Heart left ventricle (tissue), 16 donors: ENCODE data around the gene ARMC6. TPM values are rescaled to one million over a fixed set of nuclear protein-coding genes. Genes with fewer than 3 reads are reported as not detected.
A peak's percentile ranks its signal among the peaks of the same experiment; 100 is the strongest.

Source experiments
- ATAC-seq, 4 donors: fragments of 200-7000 bp; cut with Tn5 transposase; one replicate each; pipeline ENCODE4 v1.9.1; 2020 to 2022; ENCODE audit warnings: moderate library complexity in 4 of 4, mild to moderate bottlenecking in 3 of 4, moderate number of reproducible peaks in 1 of 4
- DNase-seq, 5 donors: peaks; one replicate each; pipeline ENCODE4 v3.0.0-alpha.2; 2020
- H3K27ac ChIP-seq, 12 donors: fragments of 200-600 bp; sonication (generic) in 4 of 12; one replicate each; pipeline versions ENCODE4 v1.5.0 to v1.8.0; 2016 to 2022; ENCODE audit warnings: mild to moderate bottlenecking in 2 of 12
- H3K27me3 ChIP-seq, 9 donors: fragments of 200-600 bp; sonication (generic) in 2 of 9; one replicate each; pipeline versions ENCODE4 v1.5.1 to v1.8.0; 2016 to 2022; ENCODE audit warnings: mild to moderate bottlenecking in 3 of 9
- H3K36me3 ChIP-seq, 9 donors: fragments of 200-600 bp; sonication (generic) in 2 of 9; one replicate each; pipeline versions ENCODE4 v1.5.0 to v1.8.0; 2018 to 2022; ENCODE audit warnings: mild to moderate bottlenecking in 2 of 9
- H3K4me1 ChIP-seq, 12 donors: fragments of 200-600 bp; sonication (generic) in 4 of 12; one replicate each; pipeline versions ENCODE4 v1.5.0 to v1.8.0; 2016 to 2022; ENCODE audit warnings: mild to moderate bottlenecking in 3 of 12
- H3K4me3 ChIP-seq, 12 donors: fragments of 200-600 bp; sonication (generic) in 4 of 12; one replicate each; pipeline versions ENCODE4 v1.5.0 to v1.8.0; 2017 to 2022; ENCODE audit warnings: mild to moderate bottlenecking in 9 of 12, moderate library complexity in 4 of 12
- H3K9me3 ChIP-seq, 12 donors: fragments of 200-600 bp; sonication (generic) in 4 of 12; one replicate each; pipeline versions ENCODE4 v1.5.0 to v1.8.0; 2016 to 2022; ENCODE audit warnings: mild to moderate bottlenecking in 1 of 12
- POLR2A ChIP-seq, 2 donors: fragments of 450-650 bp; IDR thresholded peaks; one replicate each; pipeline ENCODE4 v1.6.1; 2017; ENCODE audit warnings: antibody characterized with exemption in 2 of 2, mild to moderate bottlenecking in 2 of 2, moderate library complexity in 2 of 2
- WGBS, 4 donors: extraction: QIAGEN DNeasy Blood & Tissue Kit in 2 of 4; methylation state at CpG; one replicate each; pipeline versions ENCODE4 v1.1.5 to v1.1.7; 2013 to 2018; 5-methylcytosine and 5-hydroxymethylcytosine counted together
- intact Hi-C, 10 donors: fragments of 100-400 bp; cut with DNase I; formaldehyde crosslinking; loops; one replicate each; pipeline versions ENCODE4 v1.11.1 to v1.14.2; 2022
- polyA plus RNA-seq, 2 donors: library from polyadenylated mRNA; stranded (reverse); fragments of 200-250 nt; gene quantifications; one replicate each; pipeline ENCODE4 v1.2.3, GENCODE V29; 2013
- total RNA-seq, 9 donors: library from RNA; depleted of rRNA in 2 of 9; stranded (reverse); fragments of >200 nt in 2 of 9; fragmentation: NEBNext Ultra II Directional in 3 of 9; extraction: Animal tissue kit (Norgen Biotek cat#: 25700) in 3 of 9; gene quantifications; one replicate each; pipeline versions ENCODE4 v1.1.0 to v1.2.4, GENCODE V29; 2016 to 2023
- TF ChIP-seq, protein P1 (sequence below), 12 donors: fragments of 200-600 bp; sonication (generic) in 4 of 12; IDR thresholded peaks; one replicate each; pipeline versions ENCODE4 v1.5.0 to v1.8.0; 2018 to 2022; ENCODE audit warnings: antibody characterized with exemption in 12 of 12, mild to moderate bottlenecking in 5 of 12
- donor health status: ischemic (EF 13 %, LVEDD 7.1; RV severe dilation, severe dysfunction).
- donor health status: healthy with polysubstance abuse.
- donor health status: DM: no; HTN: yes; CAD: no.
- donor health status: DM: no; HTN: no; CAD: no.
- donor health status: ischemic (EF 25% LVEDD 6.9; RV normal size, moderate dysfunction).
- donor health status: ischemic (EF 25% LVEDD 5.7; RV mildly dilated, moderate dysfunction).
- donor health status: healthy.
- donor health status: DM: yes; HTN: yes; CAD: no.
- donor health status: ischemic (EF 35%, LVEDD 5.7; RV mildly dilated, moderate dysfunction).
- donor health status: nonischemic (EF 11% LVEDD 7.7; RV severe dilation, severe dysfunction).
- donor health status: DM: yes; HTN: yes; CAD: no.
- donor health status: PGD.
- donor health status: ischemic (EF 29% LVEDD 5.4; RV normal size, mild dysfunction).
- donor health status: nonischemic (EF 23%, LVEDD 6.1; RV moderate dilation, normal function).

ARMC6 gene
- total and polyA plus RNA-seq, 11 donors = 9.9 to 24.7 (median 18.0) TPM

DNA sequence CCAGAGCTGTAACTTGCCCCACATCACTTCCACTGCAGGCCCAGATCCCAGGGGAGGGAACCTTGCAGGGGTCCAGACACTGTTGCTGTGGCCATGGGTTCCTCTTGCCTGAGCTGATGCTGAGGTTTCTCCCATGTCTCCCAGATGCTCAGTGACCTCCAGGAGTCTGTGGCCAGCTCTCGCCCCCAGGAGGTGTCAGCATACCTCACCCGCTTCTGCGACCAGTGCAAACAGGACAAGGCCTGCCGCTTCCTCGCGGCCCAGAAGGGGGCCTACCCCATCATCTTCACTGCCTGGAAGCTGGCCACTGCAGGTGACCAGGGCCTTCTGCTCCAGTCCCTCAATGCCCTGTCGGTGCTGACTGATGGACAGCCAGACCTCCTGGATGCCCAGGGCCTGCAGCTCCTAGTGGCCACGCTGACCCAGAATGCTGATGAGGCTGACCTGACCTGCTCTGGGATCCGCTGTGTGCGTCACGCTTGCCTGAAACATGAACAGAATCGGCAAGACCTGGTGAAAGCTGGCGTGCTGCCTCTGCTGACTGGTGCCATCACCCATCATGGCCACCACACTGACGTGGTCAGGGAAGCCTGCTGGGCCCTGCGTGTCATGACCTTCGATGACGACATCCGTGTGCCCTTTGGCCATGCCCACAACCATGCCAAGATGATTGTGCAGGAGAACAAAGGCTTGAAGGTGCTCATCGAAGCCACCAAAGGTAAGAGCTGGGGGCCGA lies 18.2 kb downstream of the ARMC6 start:
- WGBS, 4 donors = 91 to 96% (median 93%) methylated on average over 8 to 20 of the region's 20 CpGs
- Histone ChIP-seq H3K9me3 (no peaks in the 10 kb centered on the region), H3K36me3 (peaks cover 0 to 73% (median 51%) of the 10 kb centered on the region in 9 donors), H3K27ac (no peak overlapping the region), H3K4me1 (peaks cover 0 to 6% (median 0%) of the 10 kb centered on the region in 12 donors), H3K27me3 (no peaks in the 10 kb centered on the region), H3K4me3 (no peak overlapping the region)
- DNase-seq (no peak), ATAC-seq (no peak)
- TF ChIP-seq POLR2A (IDR thresholded peaks at IDR 0.05) = no peak
- TF ChIP-seq, protein P1, sequence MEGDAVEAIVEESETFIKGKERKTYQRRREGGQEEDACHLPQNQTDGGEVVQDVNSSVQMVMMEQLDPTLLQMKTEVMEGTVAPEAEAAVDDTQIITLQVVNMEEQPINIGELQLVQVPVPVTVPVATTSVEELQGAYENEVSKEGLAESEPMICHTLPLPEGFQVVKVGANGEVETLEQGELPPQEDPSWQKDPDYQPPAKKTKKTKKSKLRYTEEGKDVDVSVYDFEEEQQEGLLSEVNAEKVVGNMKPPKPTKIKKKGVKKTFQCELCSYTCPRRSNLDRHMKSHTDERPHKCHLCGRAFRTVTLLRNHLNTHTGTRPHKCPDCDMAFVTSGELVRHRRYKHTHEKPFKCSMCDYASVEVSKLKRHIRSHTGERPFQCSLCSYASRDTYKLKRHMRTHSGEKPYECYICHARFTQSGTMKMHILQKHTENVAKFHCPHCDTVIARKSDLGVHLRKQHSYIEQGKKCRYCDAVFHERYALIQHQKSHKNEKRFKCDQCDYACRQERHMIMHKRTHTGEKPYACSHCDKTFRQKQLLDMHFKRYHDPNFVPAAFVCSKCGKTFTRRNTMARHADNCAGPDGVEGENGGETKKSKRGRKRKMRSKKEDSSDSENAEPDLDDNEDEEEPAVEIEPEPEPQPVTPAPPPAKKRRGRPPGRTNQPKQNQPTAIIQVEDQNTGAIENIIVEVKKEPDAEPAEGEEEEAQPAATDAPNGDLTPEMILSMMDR (IDR thresholded peaks at IDR 0.05) = no peak
- intact Hi-C loops = loop anchor here in 4 of 10 donors (2.0 to 5.0 kb wide), 5 partner anchors 61 to 126 kb away; partner anchors contain the start of gene TMEM161A (in 3 of the 4)

DNA sequence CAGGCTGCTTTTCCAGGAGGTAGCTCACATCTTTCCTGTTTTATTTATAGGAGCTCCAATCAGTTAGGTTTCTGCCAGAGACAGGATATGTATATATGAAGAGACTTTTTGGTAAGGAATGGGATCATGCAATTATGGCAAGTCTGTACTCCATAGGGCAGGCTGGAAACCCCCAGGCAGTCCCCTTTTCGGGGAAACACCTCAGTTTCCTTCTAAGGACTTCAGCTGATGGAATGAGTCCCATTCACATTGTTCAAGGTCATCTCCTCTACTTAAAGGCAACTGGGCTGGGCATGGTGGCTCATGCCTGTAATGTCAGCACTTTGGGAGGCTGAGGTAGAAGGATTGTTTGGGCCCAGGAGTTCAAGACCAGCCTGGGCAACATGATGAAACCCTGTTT lies 19.5 kb downstream of the ARMC6 start:
- Histone ChIP-seq H3K4me3 (no peak overlapping the region), H3K36me3 (peaks cover 0 to 73% (median 59%) of the 10 kb centered on the region in 9 donors), H3K9me3 (no peaks in the 10 kb centered on the region), H3K27me3 (no peaks in the 10 kb centered on the region), H3K27ac (no peak overlapping the region), H3K4me1 (peaks cover 0 to 6% (median 0%) of the 10 kb centered on the region in 12 donors)
- intact Hi-C loops = loop anchor here in 5 of 10 donors (1.0 to 5.0 kb wide), 6 partner anchors 59 to 124 kb away; partner anchors contain the start of gene TMEM161A (in 3 of the 5)
- TF ChIP-seq POLR2A (IDR thresholded peaks at IDR 0.05) = no peak
- TF ChIP-seq, protein P1 (IDR thresholded peaks at IDR 0.05) = no peak
- DNase-seq (no peak), ATAC-seq (no peak)
- WGBS, 4 donors = 63 to 86% (median 77%) methylated on average over 1 of the region's 1 CpG

GRCh38 chr19:19053508-19054314 lies 20.3 kb downstream of the ARMC6 start:
- peak; percentile 35 to 82 (median 62) for ATAC-seq
- peak; percentile 59 to 84 (median 70) for DNase-seq
- Histone ChIP-seq H3K4me1 (peaks cover 0 to 6% (median 0%) of the 10 kb centered on the region in 12 donors), H3K36me3 (peaks cover 0 to 73% (median 63%) of the 10 kb centered on the region in 9 donors), H3K4me3 (no peak overlapping the region), H3K27ac (no peak overlapping the region), H3K9me3 (no peaks in the 10 kb centered on the region), H3K27me3 (no peaks in the 10 kb centered on the region)
- no peak for TF ChIP-seq POLR2A (IDR thresholded peaks at IDR 0.05)
- TF ChIP-seq, protein P1 (IDR thresholded peaks at IDR 0.05) = peak; percentile 54 to 77 (median 74)
- 88 to 90% (median 89%) methylated on average over 21 to 25 of the region's 25 CpGs for WGBS, 4 donors
- intact Hi-C loops = loop anchor here in 7 of 10 donors (1.0 to 5.0 kb wide), 8 partner anchors 57 to 124 kb away; partner anchors contain the start of gene TMEM161A (in 4 of the 7)
